Measurements from ENCODE around the gene TOP2A.

GRCh38 chr17:40432864-40433528 is 15.3 kb upstream of the TOP2A start:
- TF ChIP-seq CTCF (conservative IDR thresholded peaks at IDR 0.05 in 1 of 2, IDR thresholded peaks at IDR 0.05 in 1 of 2; ENCODE audit: low read depth in 1 of 2, low read length in 2 of 2) (no peak), EZH2 (IDR thresholded peaks at IDR 0.05; ENCODE audit: low read length, missing control alignments) (no peak)
